Pancreas (tissue), 10 donors: ENCODE measurements around the gene SMAP1. TPM values are rescaled to one million over a fixed set of nuclear protein-coding genes. Genes with fewer than 3 reads are reported as not detected.

ENCODE experiments used
- ATAC-seq, 4 donors: fragments of 200-7000 bp; cut with Tn5 transposase; one replicate each; pipeline versions ENCODE4 v1.8.0 to v1.9.1; 2020; ENCODE audit warnings: mild to moderate bottlenecking in 4 of 4, moderate library complexity in 4 of 4
- DNase-seq, 6 donors: peaks; one replicate each; pipeline ENCODE4 v3.0.0-alpha.2; 2020
- FAIRE-seq: peaks from 2 replicates; lab custom pipeline; 2012; peaks lifted over from hg19 to GRCh38; lab: Jason Lieb, UNC
- H3K27ac ChIP-seq, 4 donors: fragments of 200-600 bp; sonication (generic); 1 replicate in 3 of 4; 2 replicates in 1 of 4; pipeline versions ENCODE4 v1.5.0 to v1.8.0; 2020
- H3K27me3 ChIP-seq, 4 donors: fragments of 200-600 bp; one replicate each; pipeline ENCODE4 v1.8.0; 2021
- H3K36me3 ChIP-seq, 3 donors: fragments of 200-600 bp; sonication (generic) in 1 of 3; one replicate each; pipeline versions ENCODE4 v1.5.0 to v1.8.0; 2020 to 2021
- H3K4me1 ChIP-seq, 3 donors: fragments of 200-600 bp; one replicate each; pipeline ENCODE4 v1.8.0; 2021
- H3K4me3 ChIP-seq, 4 donors: fragments of 200-600 bp; sonication (generic) in 2 of 4; one replicate each; pipeline versions ENCODE4 v1.5.0 to v1.8.0; 2020 to 2021
- H3K9me3 ChIP-seq, 4 donors: fragments of 200-600 bp; one replicate each; pipeline ENCODE4 v1.8.0; 2021
- WGBS, 2 donors: extraction: QIAGEN DNeasy Blood & Tissue Kit; methylation state at CpG; one replicate each; pipeline ENCODE4 v1.1.7; 2013; 5-methylcytosine and 5-hydroxymethylcytosine counted together
- intact Hi-C, 3 donors: fragments of 100-400 bp; cut with DNase I; formaldehyde crosslinking; loops; one replicate each; pipeline versions ENCODE4 v1.11.1 to v1.14.2; 2022
- polyA plus RNA-seq, 2 donors: library from polyadenylated mRNA; stranded (reverse); fragments of 200-250 nt; gene quantifications; one replicate each; pipeline ENCODE4 v1.2.3, GENCODE V29; 2013
- total RNA-seq, 6 donors: library from RNA; stranded (reverse); fragmentation: NEBNext Ultra II Directional in 4 of 6; extraction: Animal tissue kit (Norgen Biotek cat#: 25700) in 4 of 6; gene quantifications; one replicate each; pipeline versions ENCODE4 v1.2.1 to v1.2.4, GENCODE V29; 2021 to 2023
- TF ChIP-seq, protein P1 (sequence below), 4 donors: fragments of 200-600 bp; sonication (generic) in 3 of 4; IDR thresholded peaks; one replicate each; pipeline versions ENCODE4 v1.5.0 to v1.8.0; 2021; ENCODE audit warnings: antibody characterized with exemption in 4 of 4
- donor health status: healthy with polysubstance abuse.
- donor health status: DM: no; HTN: no; CAD: no; lungs with moderate emphysema.
- donor health status: DM: no; HTN: no; CAD: no.
- donor health status: control.
- donor health status: control.
- donor health status: Bipolar disorder and iron deficiency.
- donor health status: DM: yes; HTN: yes; CAD: no.
- donor health status: DM: no; HTN: no; CAD: no.
- donor health status: DM: no; HTN: no; CAD: no.
- donor health status: DM: yes; HTN: yes; CAD: no.

Gene SMAP1
- total and polyA plus RNA-seq, 8 donors = 11.4 to 21.2 (median 17.3) TPM

DNA sequence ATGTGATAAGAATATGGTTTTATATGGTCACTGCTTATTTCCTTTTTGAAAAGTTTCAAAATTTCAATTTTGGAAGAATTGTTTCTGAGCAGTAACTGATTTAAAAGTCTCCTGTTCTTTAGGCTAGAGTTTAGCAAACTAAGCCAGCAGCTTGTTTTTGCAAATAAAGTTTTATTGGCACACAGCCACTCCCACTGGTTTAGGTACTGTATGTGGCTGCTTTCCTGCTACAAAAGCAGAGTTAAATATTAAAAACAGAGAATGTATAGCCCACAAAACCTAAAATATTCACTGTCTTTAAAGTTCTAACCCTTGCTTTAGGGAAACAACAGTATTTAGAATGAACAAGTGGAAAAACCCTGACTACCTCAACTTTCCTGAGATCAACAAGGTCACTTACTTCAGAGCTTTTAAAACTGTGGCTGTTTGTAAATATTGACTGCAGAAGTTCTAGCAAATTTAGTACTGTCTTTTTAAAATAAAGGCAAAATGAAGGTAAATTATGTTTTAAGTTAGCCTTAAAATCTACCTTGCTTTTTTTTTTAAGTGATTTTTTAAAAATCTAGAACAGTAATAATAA is 185.1 kb downstream of the SMAP1 start:
- ATAC-seq (no peak), FAIRE-seq (peak; percentile 66), DNase-seq (no peak)
- H3K27me3 ChIP-seq = no peaks in the 10 kb centered on the region
- no peaks in the 10 kb centered on the region for H3K36me3 ChIP-seq
- H3K4me3 ChIP-seq = no peak overlapping the region
- no peaks in the 10 kb centered on the region for H3K4me1 ChIP-seq
- no peak overlapping the region for H3K27ac ChIP-seq
- no peaks in the 10 kb centered on the region for H3K9me3 ChIP-seq
- intact Hi-C loops = no loop called here
- TF ChIP-seq, protein P1, sequence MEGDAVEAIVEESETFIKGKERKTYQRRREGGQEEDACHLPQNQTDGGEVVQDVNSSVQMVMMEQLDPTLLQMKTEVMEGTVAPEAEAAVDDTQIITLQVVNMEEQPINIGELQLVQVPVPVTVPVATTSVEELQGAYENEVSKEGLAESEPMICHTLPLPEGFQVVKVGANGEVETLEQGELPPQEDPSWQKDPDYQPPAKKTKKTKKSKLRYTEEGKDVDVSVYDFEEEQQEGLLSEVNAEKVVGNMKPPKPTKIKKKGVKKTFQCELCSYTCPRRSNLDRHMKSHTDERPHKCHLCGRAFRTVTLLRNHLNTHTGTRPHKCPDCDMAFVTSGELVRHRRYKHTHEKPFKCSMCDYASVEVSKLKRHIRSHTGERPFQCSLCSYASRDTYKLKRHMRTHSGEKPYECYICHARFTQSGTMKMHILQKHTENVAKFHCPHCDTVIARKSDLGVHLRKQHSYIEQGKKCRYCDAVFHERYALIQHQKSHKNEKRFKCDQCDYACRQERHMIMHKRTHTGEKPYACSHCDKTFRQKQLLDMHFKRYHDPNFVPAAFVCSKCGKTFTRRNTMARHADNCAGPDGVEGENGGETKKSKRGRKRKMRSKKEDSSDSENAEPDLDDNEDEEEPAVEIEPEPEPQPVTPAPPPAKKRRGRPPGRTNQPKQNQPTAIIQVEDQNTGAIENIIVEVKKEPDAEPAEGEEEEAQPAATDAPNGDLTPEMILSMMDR (IDR thresholded peaks at IDR 0.05) = no peak

DNA sequence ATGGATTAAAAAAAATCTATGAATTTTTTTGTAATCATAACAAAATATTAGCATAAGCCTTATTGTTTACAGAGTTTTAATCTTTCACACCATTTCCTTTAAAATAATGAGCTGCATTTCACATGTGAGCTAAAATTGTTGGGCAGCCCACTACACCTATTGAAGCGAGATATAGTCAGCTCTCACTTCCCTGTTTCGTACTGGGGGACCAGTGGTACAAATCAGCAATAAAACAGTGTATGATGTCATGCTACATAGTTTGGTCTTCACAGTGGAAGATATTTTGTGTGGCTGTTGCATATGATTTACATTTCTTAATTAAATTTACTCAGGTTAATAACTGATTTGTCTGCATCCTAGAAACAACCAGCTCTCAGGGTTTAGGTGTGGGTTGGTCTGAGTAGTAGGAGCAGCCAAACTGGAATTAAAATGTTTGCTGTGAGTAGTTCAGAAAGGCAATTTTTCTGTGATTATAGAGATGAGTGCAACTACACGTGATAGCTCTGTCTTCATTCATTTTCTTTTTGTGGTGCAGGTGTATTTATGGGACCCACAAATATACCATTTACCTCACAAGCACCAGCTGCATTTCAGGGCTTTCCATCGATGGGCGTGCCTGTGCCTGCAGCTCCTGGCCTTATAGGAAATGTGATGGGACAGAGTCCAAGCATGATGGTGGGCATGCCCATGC is 189.8 kb downstream of the SMAP1 start:
- Histone ChIP-seq H3K9me3 (no peaks in the 10 kb centered on the region), H3K4me1 (no peaks in the 10 kb centered on the region), H3K27ac (no peak overlapping the region), H3K4me3 (no peak overlapping the region), H3K27me3 (no peaks in the 10 kb centered on the region), H3K36me3 (peaks cover 0 to 6% (median 3%) of the 10 kb centered on the region in 3 donors)
- TF ChIP-seq, protein P1 (IDR thresholded peaks at IDR 0.05) = no peak
- intact Hi-C loops = no loop called here
- no peak for ATAC-seq
- no peak for FAIRE-seq
- 93% methylated on average over 5 of the region's 5 CpGs for WGBS, 2 donors
- DNase-seq = no peak

DNA sequence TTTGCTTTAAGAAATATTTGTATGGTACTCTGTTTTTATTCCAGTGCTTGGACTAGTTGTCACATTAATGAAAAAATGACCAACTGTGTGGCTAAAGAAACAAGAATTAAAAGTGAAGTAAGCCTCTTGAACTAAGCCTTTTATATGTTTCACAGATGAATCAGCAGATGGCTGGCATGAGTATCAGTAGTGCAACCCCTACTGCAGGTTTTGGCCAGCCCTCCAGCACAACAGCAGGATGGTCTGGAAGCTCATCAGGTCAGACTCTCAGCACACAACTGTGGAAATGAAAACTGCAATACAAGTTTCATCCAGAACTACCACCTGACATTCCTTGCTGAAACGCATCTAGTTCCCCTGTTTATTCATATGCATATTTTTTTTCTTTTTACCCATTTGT is 192.4 kb downstream of the SMAP1 start:
- H3K27me3 ChIP-seq = no peaks in the 10 kb centered on the region
- ATAC-seq (no peak), FAIRE-seq (no peak), DNase-seq (no peak)
- peaks cover 0 to 6% (median 3%) of the 10 kb centered on the region in 3 donors for H3K36me3 ChIP-seq
- intact Hi-C loops = no loop called here
- H3K9me3 ChIP-seq = no peaks in the 10 kb centered on the region
- TF ChIP-seq, protein P1 (IDR thresholded peaks at IDR 0.05) = no peak
- H3K4me1 ChIP-seq = no peaks in the 10 kb centered on the region
- 87 to 100% methylated on average over 1 of the region's 1 CpG for WGBS, 2 donors
- no peak overlapping the region for H3K4me3 ChIP-seq
- H3K27ac ChIP-seq = no peak overlapping the region

- no peaks in the 10 kb centered on the region for H3K9me3 ChIP-seq
- FAIRE-seq (no peak), ATAC-seq (no peak), DNase-seq (no peak)
- H3K4me1 ChIP-seq = no peaks in the 10 kb centered on the region
- intact Hi-C loops = no loop called here
- no peak overlapping the region for H3K27ac ChIP-seq
- peaks cover 0 to 6% (median 3%) of the 10 kb centered on the region in 3 donors for H3K36me3 ChIP-seq
- H3K27me3 ChIP-seq = no peaks in the 10 kb centered on the region
- 76 to 81% methylated on average over 1 of the region's 1 CpG for WGBS, 2 donors
- TF ChIP-seq, protein P1 (IDR thresholded peaks at IDR 0.05) = no peak
- H3K4me3 ChIP-seq = no peak overlapping the region
These were observed 193.2 kb downstream of the SMAP1 start for GRCh38 chr6:70860920-70861319.

DNA sequence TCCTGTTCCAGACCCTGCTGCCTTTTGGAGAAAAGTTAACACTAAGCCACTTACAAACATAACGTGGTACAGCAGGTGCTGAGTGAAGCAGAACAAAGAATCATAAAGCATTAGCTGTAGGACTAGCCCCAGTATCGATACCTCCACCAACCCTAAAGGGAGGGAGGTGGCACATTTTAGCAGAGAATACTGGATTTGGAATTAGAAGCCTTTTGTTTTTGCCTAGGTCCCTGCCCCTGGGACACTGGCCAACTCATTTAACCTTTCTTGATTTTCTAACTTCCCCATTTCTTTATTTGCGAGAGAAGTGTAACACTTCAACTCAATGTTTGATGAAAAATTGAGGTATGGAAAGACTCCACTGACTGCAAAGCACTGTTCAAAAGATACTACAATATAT is 195.7 kb downstream of the SMAP1 start:
- intact Hi-C loops = no loop called here
- Histone ChIP-seq H3K27me3 (no peaks in the 10 kb centered on the region), H3K4me1 (no peaks in the 10 kb centered on the region), H3K4me3 (no peak overlapping the region), H3K27ac (no peak overlapping the region), H3K36me3 (peaks cover 0 to 6% (median 3%) of the 10 kb centered on the region in 3 donors), H3K9me3 (no peaks in the 10 kb centered on the region)
- TF ChIP-seq, protein P1 (IDR thresholded peaks at IDR 0.05) = no peak
- no peak for DNase-seq
- no peak for FAIRE-seq
- WGBS, 2 donors = 79 to 84% methylated on average over 3 of the region's 3 CpGs
- no peak for ATAC-seq
